Common myeloid progenitor, CD34-positive (primary cell): ENCODE measurements around the gene KRT84. TPM values are rescaled to one million over a fixed set of nuclear protein-coding genes. Genes with fewer than 3 reads are reported as not detected.

Experiments used
- CTCF ChIA-PET: fragments of 350-600 bp; sonication (Branson Sonifier 250); formaldehyde crosslinking; loops from one replicate; lab custom pipeline; 2021; ENCODE audit warnings: antibody characterized with exemption; lab: Charles Lee
- POLR2A ChIA-PET: fragments of 350-600 bp; sonication (Branson Sonifier 250); formaldehyde crosslinking; loops from one replicate; lab custom pipeline; 2021; ENCODE audit warnings: antibody characterized with exemption; lab: Charles Lee
- DNase-seq, 3 donors: peaks; one replicate each; pipeline versions ENCODE4 v3.0.0 to v3.0.0-alpha.2; 2013
- H3K27ac ChIP-seq, 2 experiments: 1 replicate in 1 of 2; 2 replicates in 1 of 2; pipeline ENCODE4 v1.7.0; 2013; ENCODE audit warnings: inconsistent platforms in 2 of 2, low read length in 2 of 2, mild to moderate bottlenecking in 2 of 2, low read depth in 1 of 2, moderate library complexity in 1 of 2; ENCODE audit not compliant: severe bottlenecking in 2 of 2, insufficient read depth in 1 of 2, poor library complexity in 1 of 2
- H3K27me3 ChIP-seq, 5 experiments: replicated peaks in 2 of 5; 1 replicate in 3 of 5; 2 replicates in 2 of 5; pipeline versions ENCODE4 v1.6.1 to v1.7.0; 2013; ENCODE audit warnings: low read length in 4 of 5, mild to moderate bottlenecking in 2 of 5, moderate library complexity in 2 of 5, inconsistent platforms in 1 of 5; ENCODE audit not compliant: insufficient read depth in 5 of 5, control insufficient read depth in 4 of 5
- H3K36me3 ChIP-seq, 4 experiments: 1 replicate in 2 of 4; 2 replicates in 2 of 4; pipeline versions ENCODE4 v1.6.1 to v1.7.0; 2013; ENCODE audit warnings: low read length in 3 of 4, control low read depth in 1 of 4, mild to moderate bottlenecking in 1 of 4; ENCODE audit not compliant: control insufficient read depth in 4 of 4, insufficient read depth in 4 of 4
- H3K4me1 ChIP-seq, 4 experiments: 1 replicate in 3 of 4; 2 replicates in 1 of 4; pipeline versions ENCODE4 v1.6.1 to v1.7.1; 2013; ENCODE audit warnings: low read length in 3 of 4, mild to moderate bottlenecking in 3 of 4, control low read depth in 1 of 4, inconsistent platforms in 1 of 4, moderate library complexity in 1 of 4; ENCODE audit not compliant: control insufficient read depth in 4 of 4, insufficient read depth in 4 of 4; ENCODE audit errors: control extremely low read depth in 1 of 4
- H3K4me3 ChIP-seq, 7 experiments: 1 replicate in 4 of 7; 2 replicates in 3 of 7; pipeline versions ENCODE4 v1.5.1 to v1.7.0; 2013; ENCODE audit warnings: mild to moderate bottlenecking in 7 of 7, low read length in 6 of 7, moderate library complexity in 6 of 7, inconsistent platforms in 2 of 7, low read depth in 2 of 7, control low read depth in 1 of 7; ENCODE audit not compliant: insufficient read depth in 4 of 7, control insufficient read depth in 1 of 7; ENCODE audit errors: extremely low read depth in 1 of 7
- H3K9me3 ChIP-seq, 5 experiments: 1 replicate in 4 of 5; 2 replicates in 1 of 5; pipeline versions ENCODE4 v1.6.1 to v1.7.1; 2013; ENCODE audit warnings: low read length in 4 of 5, mild to moderate bottlenecking in 2 of 5, inconsistent platforms in 1 of 5, low read depth in 1 of 5, moderate library complexity in 1 of 5; ENCODE audit not compliant: control insufficient read depth in 4 of 5, insufficient read depth in 2 of 5; ENCODE audit errors: control extremely low read depth in 1 of 5
- WGBS: methylation state at CpG from one replicate; pipeline ENCODE4 v1.1.5; 2013; ENCODE audit not compliant: insufficient coverage; 5-methylcytosine and 5-hydroxymethylcytosine counted together
- polyA plus RNA-seq: library from polyadenylated mRNA; unstranded; fragments of 120-200 nt; gene quantifications from one replicate; pipeline ENCODE4 v1.2.1, GENCODE V29; 2013

The KRT84 gene, protein sequence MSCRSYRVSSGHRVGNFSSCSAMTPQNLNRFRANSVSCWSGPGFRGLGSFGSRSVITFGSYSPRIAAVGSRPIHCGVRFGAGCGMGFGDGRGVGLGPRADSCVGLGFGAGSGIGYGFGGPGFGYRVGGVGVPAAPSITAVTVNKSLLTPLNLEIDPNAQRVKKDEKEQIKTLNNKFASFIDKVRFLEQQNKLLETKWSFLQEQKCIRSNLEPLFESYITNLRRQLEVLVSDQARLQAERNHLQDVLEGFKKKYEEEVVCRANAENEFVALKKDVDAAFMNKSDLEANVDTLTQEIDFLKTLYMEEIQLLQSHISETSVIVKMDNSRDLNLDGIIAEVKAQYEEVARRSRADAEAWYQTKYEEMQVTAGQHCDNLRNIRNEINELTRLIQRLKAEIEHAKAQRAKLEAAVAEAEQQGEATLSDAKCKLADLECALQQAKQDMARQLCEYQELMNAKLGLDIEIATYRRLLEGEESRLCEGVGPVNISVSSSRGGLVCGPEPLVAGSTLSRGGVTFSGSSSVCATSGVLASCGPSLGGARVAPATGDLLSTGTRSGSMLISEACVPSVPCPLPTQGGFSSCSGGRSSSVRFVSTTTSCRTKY
- polyA plus RNA-seq: not detected

GRCh38 chr12:52385226-52385702 is at the start of gene KRT84:
Gene KRT84, minus strand, starts transcription at chr12:52385652. Its CDS starts 67 bp downstream, at chr12:52385585.
- peaks cover 0 to 13% (median 10%) of the 10 kb centered on the region in 5 experiments for H3K27me3 ChIP-seq
- H3K9me3 ChIP-seq: no peaks in the 10 kb centered on the region
- WGBS: 89% methylated on average over 9 of the region's 11 CpGs
- no peaks in the 10 kb centered on the region for H3K36me3 ChIP-seq
- ChIA-PET CTCF (interaction anchor here (0.9 to 3.0 kb wide), 8 partner anchors 9 to 497 kb away, joined by 3 to 16 read pairs (median 3); no protein-coding TSS in a partner anchor), POLR2A (no interaction called here)
- H3K27ac ChIP-seq: no peak within 1 kb of the TSS
- H3K4me1 ChIP-seq: no peaks in the 10 kb centered on the region
- no peak for DNase-seq
- H3K4me3 ChIP-seq: no peak within 1 kb of the TSS

GRCh38 chr12:52434760-52435530 is 49.5 kb upstream of the KRT84 start:
- peaks cover 0 to 30% (median 11%) of the 10 kb centered on the region in 5 experiments for H3K27me3 ChIP-seq
- H3K4me1 ChIP-seq: no peaks in the 10 kb centered on the region
- no peak overlapping the region for H3K27ac ChIP-seq
- DNase-seq: no peak
- ChIA-PET POLR2A (no interaction called here), CTCF (interaction anchor here (1.2 kb wide), 1 partner anchor 10 kb away, joined by 3 read pairs; no protein-coding TSS in a partner anchor)
- H3K36me3 ChIP-seq: no peaks in the 10 kb centered on the region
- H3K4me3 ChIP-seq: no peak overlapping the region
- WGBS: 100% methylated on average over 3 of the region's 6 CpGs
- H3K9me3 ChIP-seq: no peaks in the 10 kb centered on the region

DNA sequence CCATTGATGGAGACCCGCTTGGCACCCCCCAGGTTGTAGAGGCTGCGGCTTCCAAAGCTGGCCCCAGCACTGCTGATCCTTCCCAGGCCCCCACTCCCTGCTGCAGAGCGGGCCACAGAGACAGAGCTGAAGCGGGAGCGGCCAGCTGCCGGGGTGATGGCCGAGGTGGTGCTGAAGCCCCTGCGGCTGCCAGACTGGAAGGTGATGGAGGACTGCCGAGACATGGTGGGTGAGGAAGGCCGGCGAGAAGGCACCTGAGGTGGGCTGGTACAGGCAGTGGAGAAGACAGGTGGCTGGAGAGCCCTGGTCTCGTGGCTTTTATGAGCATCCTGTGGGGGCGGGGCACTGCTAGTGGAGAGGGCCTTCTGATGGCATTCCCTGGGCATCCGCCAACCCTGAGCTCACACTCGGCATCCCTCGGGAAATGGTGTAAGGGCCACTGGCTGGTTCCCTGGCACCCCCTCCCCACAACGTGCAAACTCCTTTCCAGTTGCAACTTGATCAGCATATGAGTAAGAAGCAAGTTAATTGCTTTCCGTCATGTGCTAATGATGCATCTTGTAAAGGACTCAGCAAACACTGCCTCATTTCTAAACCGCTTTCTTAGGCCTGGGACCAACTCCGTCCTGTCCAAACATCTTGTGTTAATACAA is 48.8 kb upstream of the KRT84 start, which contains the start of gene KRT75:
Gene KRT75, minus strand, starts transcription at position 291 of the 653 bp plus-strand sequence. Its CDS starts 67 bp downstream, at position 224.
- ChIA-PET POLR2A (no interaction called here), CTCF (no interaction called here)
- no peaks in the 10 kb centered on the region for H3K36me3 ChIP-seq
- 92% methylated on average over 20 of the region's 20 CpGs for WGBS
- H3K27me3 ChIP-seq: peaks cover 0 to 36% (median 11%) of the 10 kb centered on the region in 5 experiments
- H3K4me3 ChIP-seq: no peak within 1 kb of the TSS
- H3K27ac ChIP-seq: no peak within 1 kb of the TSS
- no peak for DNase-seq
- no peaks in the 10 kb centered on the region for H3K9me3 ChIP-seq
- H3K4me1 ChIP-seq: no peaks in the 10 kb centered on the region

- no peak overlapping the region for H3K4me3 ChIP-seq
- POLR2A ChIA-PET: no interaction called here
Observed at GRCh38 chr12:52433501-52434080, 48.1 kb upstream of the KRT84 start.

DNA sequence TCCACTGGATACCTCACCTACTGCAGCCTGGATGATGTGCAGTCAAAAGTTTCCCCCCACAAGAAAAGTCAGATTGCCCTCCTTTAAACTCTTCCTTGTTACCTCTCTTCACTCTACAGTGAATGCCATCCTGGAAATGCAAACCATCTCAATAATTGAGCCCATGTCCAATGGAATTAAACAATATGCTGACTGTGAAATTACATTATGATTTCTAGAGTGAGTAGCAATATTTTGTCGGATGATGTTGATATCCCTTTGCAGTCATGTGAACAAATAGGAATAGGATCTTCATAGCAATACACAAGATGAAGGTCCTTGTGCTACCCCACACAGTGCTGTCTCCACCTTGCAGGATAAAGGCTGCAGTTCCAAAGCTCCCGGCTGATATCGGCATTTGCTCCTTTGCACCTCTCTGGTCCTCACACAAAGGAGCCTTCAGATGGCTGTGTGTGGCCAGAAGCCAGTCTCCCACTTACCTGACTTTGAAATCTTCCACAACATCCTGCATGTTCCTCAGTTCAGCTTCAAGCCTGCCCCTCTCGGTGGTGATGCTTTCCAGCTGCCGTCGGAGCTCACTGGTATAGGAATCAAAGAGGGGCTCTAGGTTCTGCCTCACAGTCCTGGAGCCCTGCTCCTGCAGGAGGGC is 47.2 kb upstream of the KRT84 start:
- POLR2A ChIA-PET: no interaction called here
- Histone ChIP-seq H3K27me3 (peaks cover 0 to 48% (median 10%) of the 10 kb centered on the region in 5 experiments), H3K9me3 (no peaks in the 10 kb centered on the region), H3K4me3 (no peak overlapping the region), H3K4me1 (no peaks in the 10 kb centered on the region), H3K27ac (no peak overlapping the region), H3K36me3 (no peaks in the 10 kb centered on the region)
- no peak for DNase-seq
- CTCF ChIA-PET: no interaction called here
- WGBS: 91% methylated on average over 6 of the region's 6 CpGs

More at GRCh38 chr12:52433501-52434080, 48.1 kb upstream of the KRT84 start:
- Histone ChIP-seq H3K36me3 (no peaks in the 10 kb centered on the region), H3K27ac (no peak overlapping the region), H3K9me3 (no peaks in the 10 kb centered on the region), H3K27me3 (peaks cover 0 to 42% (median 7%) of the 10 kb centered on the region in 5 experiments), H3K4me1 (no peaks in the 10 kb centered on the region)
- CTCF ChIA-PET: no interaction called here
- no peak for DNase-seq
- 97% methylated on average over 12 of the region's 12 CpGs for WGBS

DNA sequence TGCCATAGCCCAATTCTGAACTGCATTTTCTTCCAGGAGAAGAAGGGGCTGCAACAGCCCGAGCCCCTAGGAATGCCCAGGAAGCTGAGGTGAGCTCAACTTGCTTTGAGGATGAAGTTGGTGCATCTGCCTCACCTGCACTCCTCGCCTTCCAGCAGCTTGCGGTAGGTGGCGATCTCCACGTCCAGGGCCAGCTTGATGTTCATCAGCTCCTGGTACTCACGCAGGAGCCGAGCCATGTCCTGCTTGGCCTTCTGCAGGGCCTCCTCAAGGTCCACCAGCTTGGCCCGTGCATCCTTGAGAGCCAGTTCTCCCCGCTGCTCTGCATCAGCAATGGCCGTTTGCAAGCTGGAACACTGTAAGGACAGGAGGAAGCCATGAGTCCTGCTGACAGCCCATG is 42.7 kb upstream of the KRT84 start:
- Histone ChIP-seq H3K9me3 (no peaks in the 10 kb centered on the region), H3K27me3 (peaks cover 0 to 41% (median 9%) of the 10 kb centered on the region in 5 experiments), H3K36me3 (no peaks in the 10 kb centered on the region), H3K4me3 (no peak overlapping the region), H3K4me1 (no peaks in the 10 kb centered on the region), H3K27ac (no peak overlapping the region)
- DNase-seq: no peak
- ChIA-PET POLR2A (no interaction called here), CTCF (interaction anchor here (0.6 to 2.9 kb wide), 5 partner anchors 8 to 458 kb away, joined by 3 to 9 read pairs (median 4); no protein-coding TSS in a partner anchor)
- 88% methylated on average over 10 of the region's 10 CpGs for WGBS
